GM08714 (cell line): Measurements from ENCODE around the gene DAP.
A peak's percentile ranks its signal among the peaks of the same experiment; 100 is the strongest.

Experiments
- H3K4me3 ChIP-seq: fragments of 200-500 bp; sonication (Bioruptor generic); 2 replicates; pipeline ENCODE4 v1.5.1; 2014; ENCODE audit warnings: mild to moderate bottlenecking, low read length, inconsistent platforms
- ZNF274 ChIP-seq: IDR thresholded peaks from 2 replicates; pipeline ENCODE4 v1.6.1; 2012; ENCODE audit warnings: mild to moderate bottlenecking, low read depth, low read length

Gene DAP

GRCh38 chr5:10775646-10776045 is 14.6 kb upstream of the DAP start:
- no peak for TF ChIP-seq ZNF274
- H3K4me3 ChIP-seq: no peak overlapping the region

DNA sequence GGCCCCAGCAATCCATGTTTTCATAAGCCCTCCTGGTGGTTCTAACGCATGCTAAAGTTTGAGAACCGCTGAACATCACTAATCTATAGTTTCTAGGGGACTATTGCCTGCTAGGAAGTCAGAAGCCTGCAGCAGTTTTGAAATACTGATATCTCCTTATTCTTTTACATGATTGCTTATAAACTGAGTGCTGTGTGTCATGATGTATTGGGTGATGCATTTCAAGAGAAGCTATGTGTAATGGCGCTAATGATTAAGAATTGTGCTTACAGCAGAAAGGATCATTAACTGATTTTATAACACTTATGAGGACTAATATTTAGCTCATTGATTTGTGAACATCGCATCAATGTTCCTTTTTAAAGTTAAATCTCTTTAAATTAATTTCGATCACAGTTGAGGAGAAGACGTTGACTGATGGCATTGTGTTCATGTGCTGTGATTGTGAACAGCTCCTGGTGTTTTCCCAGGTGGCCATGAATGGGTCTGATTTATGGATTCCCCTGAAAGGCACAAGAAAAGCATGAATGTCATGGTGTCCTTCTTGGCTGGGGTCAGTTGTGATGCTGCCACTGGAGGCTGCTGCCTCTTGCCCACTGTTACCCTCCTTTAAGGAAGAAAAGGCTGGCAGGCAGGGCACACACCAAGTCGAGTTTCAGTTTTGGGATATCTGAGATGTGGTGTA is 12.0 kb upstream of the DAP start:
- no peak overlapping the region for H3K4me3 ChIP-seq
- TF ChIP-seq ZNF274: no peak

DNA sequence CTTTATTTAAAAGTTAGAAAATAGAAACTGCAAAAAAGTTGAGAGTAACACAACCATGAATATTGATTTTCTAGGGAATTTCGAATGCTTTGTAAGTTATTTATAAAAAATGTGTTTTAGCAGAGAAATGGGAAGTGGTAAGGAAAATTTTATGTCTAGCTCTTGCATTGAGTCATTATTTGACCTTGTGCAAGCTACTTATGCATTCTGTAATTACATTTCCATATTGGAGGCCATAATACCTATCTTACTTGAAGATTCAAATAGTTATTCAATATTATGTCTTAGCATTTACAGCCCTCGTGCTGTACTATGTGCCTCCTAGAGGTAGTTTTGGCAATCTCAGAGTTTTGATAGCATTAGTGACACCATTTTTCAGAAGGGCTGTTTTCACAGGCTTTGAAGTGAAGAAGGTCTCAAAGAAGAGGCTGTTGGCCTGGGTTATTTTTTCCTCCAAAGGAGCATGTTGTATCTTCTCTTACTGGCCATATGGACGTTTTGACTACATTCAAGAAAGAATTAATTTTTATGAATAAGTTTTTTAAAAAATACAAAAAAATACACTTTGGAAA is 7.4 kb upstream of the DAP start:
- TF ChIP-seq ZNF274: no peak
- H3K4me3 ChIP-seq: no peak overlapping the region

DNA sequence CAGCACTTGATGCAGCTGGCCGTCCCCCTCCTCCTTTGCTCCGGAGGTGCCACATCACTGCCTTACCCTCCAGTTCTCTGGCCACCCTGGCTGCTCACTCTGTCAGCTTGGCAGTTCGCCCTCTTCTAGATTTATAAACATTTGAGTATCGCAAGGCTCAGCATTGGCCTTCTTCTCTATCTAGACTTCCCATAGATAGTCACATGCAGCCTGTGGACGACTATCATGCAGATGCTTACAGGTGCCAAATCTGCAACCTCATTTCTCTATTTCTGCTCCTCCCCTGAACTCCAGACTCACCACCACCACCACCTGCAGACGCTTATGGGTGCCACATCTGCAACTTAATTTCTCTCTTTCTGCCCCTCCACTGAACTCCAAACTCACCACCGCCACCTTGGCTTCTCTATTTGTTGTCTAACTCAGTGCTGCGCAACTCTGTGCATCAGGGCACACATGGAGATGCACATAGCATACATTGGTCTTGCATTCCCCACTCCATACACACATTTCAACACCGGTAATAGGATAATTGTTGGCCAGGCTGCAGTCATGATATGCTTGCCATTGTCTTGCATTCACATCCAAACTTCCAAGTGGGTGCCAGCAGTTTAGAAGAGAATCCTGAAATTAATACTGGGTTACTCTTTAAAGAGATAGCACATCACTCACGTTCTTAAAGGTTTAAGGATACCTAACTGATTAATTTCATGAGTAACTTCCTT is 1.9 kb upstream of the DAP start:
- no peak for TF ChIP-seq ZNF274
- no peak overlapping the region for H3K4me3 ChIP-seq

DNA sequence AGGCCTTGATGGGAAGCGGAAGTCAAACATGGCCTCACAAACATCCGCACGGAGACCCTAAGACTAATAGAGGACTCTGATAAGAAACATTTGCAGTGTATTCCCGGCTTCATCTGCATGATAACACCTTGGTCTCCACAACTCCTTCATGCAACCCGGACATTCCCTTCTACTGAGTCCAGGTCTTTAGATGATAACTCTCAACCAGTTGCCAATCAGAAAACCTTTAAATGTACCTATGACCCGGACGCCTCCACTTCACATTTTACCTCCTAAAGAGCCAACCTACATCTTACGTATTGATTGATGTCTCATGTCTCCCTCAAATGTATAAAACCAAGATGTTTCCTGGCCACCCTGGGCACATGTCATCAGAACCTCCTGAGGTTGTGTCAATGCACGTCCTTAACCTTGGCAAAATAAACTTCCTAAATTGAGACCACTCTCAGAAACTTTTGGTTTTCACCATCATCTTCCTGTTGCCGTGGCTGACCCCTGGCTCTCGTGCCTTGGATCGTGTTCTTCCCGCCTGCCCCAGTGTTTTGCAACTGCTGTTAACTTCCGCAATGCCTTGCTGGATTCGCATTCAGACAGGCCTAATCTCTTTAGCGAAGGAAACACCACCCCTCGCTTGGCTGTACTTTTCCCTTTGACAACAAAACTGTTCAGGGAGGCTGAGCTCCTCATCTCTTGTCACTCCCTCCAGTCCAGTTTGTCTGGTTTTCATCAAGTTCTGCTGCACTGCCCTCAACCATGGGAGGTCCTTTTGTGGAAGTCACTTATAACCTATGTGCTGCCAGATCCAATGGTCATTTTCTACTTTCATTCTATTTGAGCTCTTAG is 1.1 kb upstream of the DAP start:
- no peak for TF ChIP-seq ZNF274
- H3K4me3 ChIP-seq: peak overlapping the region; percentile 63; the same call in 1 of the 2 replicates

DNA sequence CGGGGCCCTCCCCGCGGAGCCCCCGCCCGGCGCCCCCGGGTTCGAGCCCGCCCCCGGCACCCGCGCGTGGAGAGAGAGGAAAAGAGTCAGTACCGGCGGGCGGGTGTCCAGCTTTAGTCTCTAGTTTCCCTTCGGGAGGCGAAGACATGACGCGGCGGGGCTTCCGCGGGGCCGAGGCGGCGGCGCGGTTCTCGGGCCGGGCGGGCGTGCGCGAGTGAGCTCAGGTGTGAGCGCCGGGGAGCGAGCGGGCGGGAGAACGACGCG is 181 bp downstream of the DAP start:
- H3K4me3 ChIP-seq: peak overlapping the region; percentile 85
- TF ChIP-seq ZNF274: no peak

DNA sequence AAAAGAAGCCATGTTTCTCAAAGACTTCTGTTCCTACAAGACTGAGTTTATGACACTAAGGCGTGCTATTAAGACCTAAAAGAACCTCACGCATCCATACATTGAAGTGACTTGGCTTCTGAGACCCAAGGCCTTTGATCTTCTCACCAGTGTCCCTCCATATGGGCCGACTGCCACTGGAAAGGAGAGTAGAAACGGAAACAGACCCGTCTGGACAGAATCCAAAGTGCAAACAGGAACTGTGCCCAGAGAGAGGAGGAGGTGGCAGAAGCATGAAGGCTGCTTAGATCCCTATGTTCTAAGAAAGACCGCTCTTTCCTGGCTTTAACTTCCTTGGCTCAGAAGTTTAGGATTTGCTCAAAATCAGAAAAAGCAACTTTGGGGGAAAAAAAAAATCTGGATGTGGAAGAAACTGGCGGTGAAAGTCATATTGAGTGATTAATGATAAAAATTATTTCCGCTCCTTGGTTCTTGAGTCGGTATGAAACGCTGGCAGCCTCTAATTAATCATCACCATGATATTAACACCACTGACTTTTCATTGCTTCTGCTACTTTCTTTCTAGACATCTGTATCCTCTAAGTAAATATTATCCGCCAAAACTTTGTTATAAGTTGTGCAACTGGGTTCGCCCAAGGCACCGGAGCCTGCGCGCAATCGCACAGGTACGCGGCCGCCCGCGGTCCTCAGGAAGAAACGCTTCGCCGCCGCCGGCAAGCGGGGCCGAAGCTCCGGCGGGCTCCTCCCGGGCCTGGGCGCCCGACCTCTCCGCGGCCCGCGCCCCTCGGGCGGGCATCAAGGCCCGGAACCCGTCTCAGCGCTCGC is 726 bp downstream of the DAP start:
- peak overlapping the region; percentile 85 for H3K4me3 ChIP-seq
- no peak for TF ChIP-seq ZNF274

- H3K4me3 ChIP-seq: peak overlapping the region; percentile 85; the same call in 1 of the 2 replicates
- no peak for TF ChIP-seq ZNF274
Observed at GRCh38 chr5:10759111-10759510, 1.9 kb downstream of the DAP start.

DNA sequence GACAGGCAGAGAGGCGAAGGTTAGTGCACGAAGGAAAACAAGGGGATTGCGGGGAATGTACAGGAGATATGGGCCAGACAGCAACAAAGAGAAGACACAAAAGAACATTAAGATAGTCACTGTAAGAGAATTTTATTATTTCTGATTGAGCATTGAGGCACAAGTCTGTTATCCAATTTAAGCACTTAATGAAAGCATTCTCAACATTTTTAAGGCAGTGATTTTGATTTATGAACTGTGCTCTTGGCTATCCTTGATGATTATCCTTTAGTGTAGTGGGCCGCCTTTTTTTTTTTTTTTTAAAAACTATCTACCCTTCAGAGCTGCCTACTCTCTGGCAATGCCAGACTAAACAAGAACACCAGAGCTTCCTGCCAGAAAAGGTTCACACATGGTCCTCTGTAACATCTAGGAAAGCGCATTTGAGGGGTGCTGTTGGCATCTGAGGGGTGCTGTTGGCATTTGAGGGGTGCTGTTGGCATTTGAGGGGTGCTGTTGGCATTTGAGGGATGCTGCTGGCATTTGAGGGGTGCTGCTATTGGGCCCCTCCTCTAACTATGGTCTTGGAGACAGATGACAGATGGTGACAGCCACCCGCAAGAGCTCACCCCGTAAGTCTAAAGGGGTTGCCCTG is 3.0 kb downstream of the DAP start:
- no peak for TF ChIP-seq ZNF274
- H3K4me3 ChIP-seq: no peak overlapping the region

GRCh38 chr5:10757043-10757442 is 4.0 kb downstream of the DAP start:
- no peak overlapping the region; the same call in 1 of the 2 replicates for H3K4me3 ChIP-seq
- TF ChIP-seq ZNF274: no peak

GRCh38 chr5:10756549-10756948 is 4.5 kb downstream of the DAP start:
- no peak overlapping the region for H3K4me3 ChIP-seq
- no peak for TF ChIP-seq ZNF274

GRCh38 chr5:10753178-10753577 is 7.9 kb downstream of the DAP start:
- no peak overlapping the region for H3K4me3 ChIP-seq
- TF ChIP-seq ZNF274: no peak

GRCh38 chr5:10752451-10752850 is 8.6 kb downstream of the DAP start:
- no peak overlapping the region for H3K4me3 ChIP-seq
- no peak for TF ChIP-seq ZNF274
